Naive thymus-derived CD4-positive, alpha-beta T cell (primary cell): ENCODE results near the gene CTTNBP2. TPM values are rescaled to one million over a fixed set of nuclear protein-coding genes. Genes with fewer than 3 reads are reported as not detected.

Experiments used
- ATAC-seq: fragments of 150-1000 bp; cut with Tn5 transposase; 2 replicates; pipeline ENCODE4 v1.10.0; 2021; ENCODE audit warnings: mild to moderate bottlenecking, moderate library complexity
- CTCF ChIA-PET: fragments of 350-600 bp; sonication (Branson Sonifier 250); formaldehyde crosslinking; loops from one replicate; lab custom pipeline; 2021; ENCODE audit warnings: antibody characterized with exemption; lab: Charles Lee
- POLR2A ChIA-PET: fragments of 350-600 bp; sonication (Branson Sonifier 250); formaldehyde crosslinking; loops from one replicate; lab custom pipeline; 2021; ENCODE audit warnings: antibody characterized with exemption, inconsistent platforms; lab: Charles Lee
- DNase-seq, 9 donors: peaks; one replicate each; pipeline versions ENCODE4 v3.0.0 to v3.0.0-alpha.2; 2020 to 2022; ENCODE audit warnings: mixed read lengths in 1 of 9
- H3K27ac ChIP-seq: one replicate; pipeline ENCODE4 v1.7.0; 2013; ENCODE audit warnings: mild to moderate bottlenecking, low read depth, low read length, moderate library complexity
- H3K27me3 ChIP-seq, 2 donors: one replicate each; pipeline ENCODE4 v1.7.0; 2013; ENCODE audit warnings: low read length in 2 of 2, mild to moderate bottlenecking in 2 of 2, moderate library complexity in 2 of 2; ENCODE audit not compliant: control insufficient read depth in 2 of 2, insufficient read depth in 2 of 2
- H3K36me3 ChIP-seq, 3 experiments: 1 replicate in 2 of 3; 2 replicates in 1 of 3; pipeline ENCODE4 v1.7.0; 2013; ENCODE audit warnings: low read length in 3 of 3, mild to moderate bottlenecking in 3 of 3, moderate library complexity in 1 of 3; ENCODE audit not compliant: insufficient read depth in 3 of 3, control insufficient read depth in 2 of 3
- H3K4me1 ChIP-seq, 2 donors: one replicate each; pipeline ENCODE4 v1.7.0; 2013; ENCODE audit warnings: low read length in 2 of 2, mild to moderate bottlenecking in 2 of 2, moderate library complexity in 1 of 2; ENCODE audit not compliant: control insufficient read depth in 2 of 2, insufficient read depth in 2 of 2
- H3K4me3 ChIP-seq: 2 replicates; pipeline ENCODE4 v1.7.0; 2013; ENCODE audit warnings: mild to moderate bottlenecking, low read length
- H3K9me3 ChIP-seq, 3 experiments: 1 replicate in 2 of 3; 2 replicates in 1 of 3; pipeline ENCODE4 v1.7.0; 2013; ENCODE audit warnings: low read length in 3 of 3; ENCODE audit not compliant: control insufficient read depth in 2 of 3
- H3K27ac Mint-ChIP-seq, 9 donors: one replicate each; pipeline ENCODE4 v1.8.0; 2020 to 2022; ENCODE audit warnings: mixed read lengths in 9 of 9, mild to moderate bottlenecking in 8 of 9, moderate library complexity in 5 of 9, inconsistent platforms in 2 of 9
- H3K27me3 Mint-ChIP-seq, 5 donors: one replicate each; pipeline ENCODE4 v1.8.0; 2021 to 2022; ENCODE audit warnings: mixed read lengths in 5 of 5, mild to moderate bottlenecking in 1 of 5
- H3K36me3 Mint-ChIP-seq, 5 donors: one replicate each; pipeline ENCODE4 v1.8.0; 2020 to 2022; ENCODE audit warnings: mixed read lengths in 5 of 5, mild to moderate bottlenecking in 3 of 5, inconsistent platforms in 1 of 5
- H3K4me1 Mint-ChIP-seq, 7 donors: one replicate each; pipeline ENCODE4 v1.8.0; 2020 to 2022; ENCODE audit warnings: mixed read lengths in 7 of 7, mild to moderate bottlenecking in 3 of 7, inconsistent platforms in 1 of 7
- H3K4me3 Mint-ChIP-seq, 10 donors: one replicate each; pipeline ENCODE4 v1.8.0; 2020 to 2022; ENCODE audit warnings: mild to moderate bottlenecking in 10 of 10, mixed read lengths in 10 of 10, moderate library complexity in 6 of 10, inconsistent platforms in 2 of 10
- H3K9me3 Mint-ChIP-seq, 11 donors: one replicate each; pipeline ENCODE4 v1.8.0; 2020 to 2022; ENCODE audit warnings: mixed read lengths in 11 of 11, mild to moderate bottlenecking in 4 of 11, inconsistent platforms in 1 of 11, moderate library complexity in 1 of 11
- intact Hi-C, 2 donors: fragments of 100-400 bp; cut with micrococcal nuclease; formaldehyde crosslinking; loops; one replicate each; pipeline ENCODE4 v1.15.1; 2023
- polyA plus RNA-seq, 2 donors: library from polyadenylated mRNA; unstranded; fragments of 300-500 nt; fragmentation: Illumina TruSeq; gene quantifications; one replicate each; pipeline ENCODE4 v1.2.3, GENCODE V29; 2021
- total RNA-seq, 6 experiments: library from RNA in 5 of 6; stranded (reverse) in 5 of 6; gene quantifications; 1 replicate in 5 of 6; 2 replicates in 1 of 6; pipeline ENCODE4 v1.2.3 and lab custom pipeline; 2021 to 2026

CTTNBP2 gene
- total and polyA plus RNA-seq, 7 experiments from 2014 or later, result 0.16 to 0.30 (median 0.27) TPM; not detected in 4

- ATAC-seq (no peak), DNase-seq (no peak)
- Histone ChIP-seq H3K9me3 (no peaks in the 10 kb centered on the region), H3K4me1 (no peaks in the 10 kb centered on the region), H3K27ac (no peak overlapping the region), H3K36me3 (no peaks in the 10 kb centered on the region), H3K4me3 (no peak overlapping the region), H3K27me3 (peaks cover 0 to 7% of the 10 kb centered on the region in 2 donors)
- H3K4me3 Mint-ChIP-seq, result no peak overlapping the region
- POLR2A ChIA-PET, result no interaction called here
- H3K9me3 Mint-ChIP-seq, result peaks cover 0 to 13% (median 2%) of the 10 kb centered on the region in 11 donors
- peaks cover 53 to 67% (median 62%) of the 10 kb centered on the region in 5 donors for H3K27me3 Mint-ChIP-seq
- H3K4me1 Mint-ChIP-seq, result peaks cover 3 to 22% (median 16%) of the 10 kb centered on the region in 7 donors
- CTCF ChIA-PET, result no interaction called here
- no peak overlapping the region for H3K27ac Mint-ChIP-seq
- H3K36me3 Mint-ChIP-seq, result peaks cover 0 to 8% (median 4%) of the 10 kb centered on the region in 5 donors
- intact Hi-C loops, result no loop called here
Measured at GRCh38 chr7:117871401-117871777, 1.9 kb downstream of the CTTNBP2 start.

GRCh38 chr7:117870448-117871130, 2.7 kb downstream of the CTTNBP2 start:
- DNase-seq, result no peak
- ChIA-PET POLR2A (no interaction called here), CTCF (no interaction called here)
- H3K27me3 ChIP-seq, result peaks cover 0 to 7% of the 10 kb centered on the region in 2 donors
- peaks cover 0 to 8% (median 4%) of the 10 kb centered on the region in 5 donors for H3K36me3 Mint-ChIP-seq
- no peak for ATAC-seq
- intact Hi-C loops, result no loop called here
- peaks cover 0 to 13% (median 2%) of the 10 kb centered on the region in 11 donors for H3K9me3 Mint-ChIP-seq
- H3K27ac Mint-ChIP-seq, result no peak overlapping the region
- H3K9me3 ChIP-seq, result no peaks in the 10 kb centered on the region
- no peak overlapping the region for H3K4me3 ChIP-seq
- peaks cover 48 to 62% (median 54%) of the 10 kb centered on the region in 5 donors for H3K27me3 Mint-ChIP-seq
- no peaks in the 10 kb centered on the region for H3K4me1 ChIP-seq
- H3K27ac ChIP-seq, result no peak overlapping the region
- no peak overlapping the region for H3K4me3 Mint-ChIP-seq
- H3K4me1 Mint-ChIP-seq, result peaks cover 3 to 22% (median 16%) of the 10 kb centered on the region in 7 donors
- no peaks in the 10 kb centered on the region for H3K36me3 ChIP-seq

GRCh38 chr7:117869374-117869773, 3.9 kb downstream of the CTTNBP2 start:
- H3K9me3 ChIP-seq, result no peaks in the 10 kb centered on the region
- H3K36me3 ChIP-seq, result no peaks in the 10 kb centered on the region
- ATAC-seq (no peak), DNase-seq (no peak)
- H3K27ac Mint-ChIP-seq, result no peak overlapping the region
- intact Hi-C loops, result no loop called here
- no peak overlapping the region for H3K4me3 ChIP-seq
- CTCF ChIA-PET, result no interaction called here
- H3K27me3 ChIP-seq, result peaks cover 0 to 7% of the 10 kb centered on the region in 2 donors
- no peak overlapping the region for H3K4me3 Mint-ChIP-seq
- H3K4me1 Mint-ChIP-seq, result peaks cover 3 to 16% (median 12%) of the 10 kb centered on the region in 7 donors
- POLR2A ChIA-PET, result no interaction called here
- peaks cover 0 to 6% (median 1%) of the 10 kb centered on the region in 11 donors for H3K9me3 Mint-ChIP-seq
- H3K36me3 Mint-ChIP-seq, result peaks cover 0 to 8% (median 4%) of the 10 kb centered on the region in 5 donors
- no peak overlapping the region for H3K27ac ChIP-seq
- H3K27me3 Mint-ChIP-seq, result peaks cover 37 to 52% (median 45%) of the 10 kb centered on the region in 5 donors
- H3K4me1 ChIP-seq, result no peaks in the 10 kb centered on the region

GRCh38 chr7:117863618-117864017, 9.6 kb downstream of the CTTNBP2 start:
- POLR2A ChIA-PET, result no interaction called here
- no peak for ATAC-seq

GRCh38 chr7:117862378-117862777, 10.9 kb downstream of the CTTNBP2 start:
- Mint-ChIP-seq H3K27ac (no peak overlapping the region), H3K27me3 (peaks cover 0 to 21% (median 9%) of the 10 kb centered on the region in 5 donors)

More at GRCh38 chr7:117863618-117864017, 9.6 kb downstream of the CTTNBP2 start:
- intact Hi-C loops, result no loop called here
- H3K4me1 Mint-ChIP-seq, result no peaks in the 10 kb centered on the region
- no peak overlapping the region for H3K27ac ChIP-seq
- H3K4me3 ChIP-seq, result no peak overlapping the region
- H3K9me3 Mint-ChIP-seq, result peaks cover 0 to 5% (median 0%) of the 10 kb centered on the region in 11 donors
- no peaks in the 10 kb centered on the region for H3K27me3 ChIP-seq
- peaks cover 0 to 28% (median 7%) of the 10 kb centered on the region in 5 donors for H3K27me3 Mint-ChIP-seq
- no peaks in the 10 kb centered on the region for H3K9me3 ChIP-seq
- H3K36me3 ChIP-seq, result no peaks in the 10 kb centered on the region
- H3K36me3 Mint-ChIP-seq, result no peaks in the 10 kb centered on the region
- no peak for DNase-seq
- CTCF ChIA-PET, result no interaction called here
- H3K27ac Mint-ChIP-seq, result no peak overlapping the region
- H3K4me3 Mint-ChIP-seq, result no peak overlapping the region
- H3K4me1 ChIP-seq, result no peaks in the 10 kb centered on the region

GRCh38 chr7:117859246-117859812, 13.9 kb downstream of the CTTNBP2 start:
- H3K27me3 ChIP-seq, result no peaks in the 10 kb centered on the region
- DNase-seq, result no peak
- ChIA-PET CTCF (no interaction called here), POLR2A (no interaction called here)
- no peak overlapping the region for H3K4me3 Mint-ChIP-seq
- H3K9me3 Mint-ChIP-seq, result peaks cover 0 to 5% (median 0%) of the 10 kb centered on the region in 11 donors
- peaks cover 0 to 17% (median 6%) of the 10 kb centered on the region in 5 donors for H3K27me3 Mint-ChIP-seq
- no peak overlapping the region for H3K4me3 ChIP-seq
- H3K36me3 Mint-ChIP-seq, result no peaks in the 10 kb centered on the region
- ATAC-seq, result no peak
- no peak overlapping the region for H3K27ac Mint-ChIP-seq
- no peaks in the 10 kb centered on the region for H3K36me3 ChIP-seq
- H3K4me1 Mint-ChIP-seq, result no peaks in the 10 kb centered on the region
- intact Hi-C loops, result no loop called here
- no peaks in the 10 kb centered on the region for H3K4me1 ChIP-seq
- H3K9me3 ChIP-seq, result no peaks in the 10 kb centered on the region
- H3K27ac ChIP-seq, result no peak overlapping the region

More at GRCh38 chr7:117862378-117862777, 10.9 kb downstream of the CTTNBP2 start:
- no peaks in the 10 kb centered on the region for H3K27me3 ChIP-seq
- ChIA-PET POLR2A (no interaction called here), CTCF (no interaction called here)
- H3K4me3 Mint-ChIP-seq, result no peak overlapping the region
- H3K36me3 Mint-ChIP-seq, result no peaks in the 10 kb centered on the region
- H3K4me1 Mint-ChIP-seq, result no peaks in the 10 kb centered on the region
- intact Hi-C loops, result no loop called here
- DNase-seq, result no peak
- no peaks in the 10 kb centered on the region for H3K9me3 ChIP-seq
- H3K27ac ChIP-seq, result no peak overlapping the region
- H3K4me3 ChIP-seq, result no peak overlapping the region
- no peak for ATAC-seq
- no peaks in the 10 kb centered on the region for H3K36me3 ChIP-seq
- peaks cover 0 to 5% (median 0%) of the 10 kb centered on the region in 11 donors for H3K9me3 Mint-ChIP-seq
- H3K4me1 ChIP-seq, result no peaks in the 10 kb centered on the region
